Activated T-helper 17 cell treated with anti-CD3 and anti-CD28 coated beads, Interleukin-2, amount 50 U/mL, for 72 hours (primary cell): ENCODE data around the gene GMPR. TPM values are rescaled to one million over a fixed set of nuclear protein-coding genes. Genes with fewer than 3 reads are reported as not detected.
"Not testable (repeated sequence)": the region's sequence is repeated elsewhere in the genome, so short reads cannot be mapped to it uniquely, and the experiment has no call there.

Experiments used
- ATAC-seq: fragments of 150-1000 bp; cut with Tn5 transposase; replicated peaks from 2 replicates; pipeline ENCODE4 v1.10.0; 2021; ENCODE audit warnings: mild to moderate bottlenecking, moderate library complexity
- H3K27ac Mint-ChIP-seq: one replicate; pipeline ENCODE4 v1.8.0; 2022; ENCODE audit warnings: mixed read lengths
- H3K27me3 Mint-ChIP-seq: one replicate; pipeline ENCODE4 v1.8.0; 2022; ENCODE audit warnings: mixed read lengths
- H3K36me3 Mint-ChIP-seq: one replicate; pipeline ENCODE4 v1.8.0; 2022; ENCODE audit warnings: low read depth, mild to moderate bottlenecking, mixed read lengths
- H3K4me1 Mint-ChIP-seq: one replicate; pipeline ENCODE4 v1.8.0; 2022; ENCODE audit warnings: mixed read lengths
- H3K4me3 Mint-ChIP-seq: one replicate; pipeline ENCODE4 v1.8.0; 2022; ENCODE audit warnings: mild to moderate bottlenecking, mixed read lengths
- H3K9me3 Mint-ChIP-seq: one replicate; pipeline ENCODE4 v1.8.0; 2022; ENCODE audit warnings: mixed read lengths
- total RNA-seq, 2 donors: library from RNA; stranded (reverse); gene quantifications; one replicate each; pipeline ENCODE4 v1.2.3, GENCODE V29; 2022

The GMPR gene
- total RNA-seq, 2 donors from 2014 or later, result 0.30 TPM; not detected in 1

DNA sequence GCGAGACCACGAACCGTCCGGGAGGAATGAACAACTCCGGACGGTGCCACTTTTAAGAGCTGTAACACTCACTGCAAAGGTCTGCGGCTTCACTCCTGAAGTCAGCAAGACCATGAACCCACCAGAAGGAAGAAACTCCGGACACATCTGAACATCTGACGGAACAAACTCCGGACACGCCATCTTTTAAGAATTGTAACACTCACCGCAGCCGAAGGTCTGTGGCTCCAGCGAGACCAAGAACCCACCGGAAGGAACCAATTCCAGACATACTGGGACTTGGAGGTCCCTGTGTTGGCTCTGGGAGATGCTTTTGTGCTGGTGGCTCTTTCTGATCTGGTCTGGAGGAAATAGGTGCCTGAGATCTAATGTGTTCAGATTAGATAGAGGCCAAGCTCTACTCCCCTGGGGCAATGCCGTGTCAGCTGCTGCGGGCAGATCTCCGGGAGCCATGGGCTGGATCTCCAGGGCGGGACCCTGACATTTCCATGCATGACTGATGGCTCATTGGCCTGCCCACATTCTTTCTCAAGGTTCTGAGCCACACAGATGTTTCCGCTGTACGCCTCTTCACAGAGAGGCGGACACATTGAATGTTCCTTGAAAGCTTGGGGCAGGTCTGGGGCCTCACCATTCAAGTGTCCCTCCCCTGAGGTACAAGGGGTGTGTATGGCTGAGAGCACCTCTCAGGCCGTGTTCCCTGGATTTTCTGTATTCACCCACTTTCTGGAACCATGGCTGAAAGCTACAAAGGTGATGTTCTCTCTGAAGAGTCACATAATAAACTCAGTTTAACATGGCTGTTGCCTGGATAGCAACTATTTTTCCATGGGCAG lies 29.3 kb downstream of the GMPR start:
- no peaks in the 10 kb centered on the region for H3K9me3 Mint-ChIP-seq
- H3K4me3 Mint-ChIP-seq, result no peak overlapping the region
- no peaks in the 10 kb centered on the region for H3K4me1 Mint-ChIP-seq
- no peaks in the 10 kb centered on the region for H3K36me3 Mint-ChIP-seq
- H3K27ac Mint-ChIP-seq, result no peak overlapping the region
- peaks cover 11% of the 10 kb centered on the region for H3K27me3 Mint-ChIP-seq
- no peak for ATAC-seq

DNA sequence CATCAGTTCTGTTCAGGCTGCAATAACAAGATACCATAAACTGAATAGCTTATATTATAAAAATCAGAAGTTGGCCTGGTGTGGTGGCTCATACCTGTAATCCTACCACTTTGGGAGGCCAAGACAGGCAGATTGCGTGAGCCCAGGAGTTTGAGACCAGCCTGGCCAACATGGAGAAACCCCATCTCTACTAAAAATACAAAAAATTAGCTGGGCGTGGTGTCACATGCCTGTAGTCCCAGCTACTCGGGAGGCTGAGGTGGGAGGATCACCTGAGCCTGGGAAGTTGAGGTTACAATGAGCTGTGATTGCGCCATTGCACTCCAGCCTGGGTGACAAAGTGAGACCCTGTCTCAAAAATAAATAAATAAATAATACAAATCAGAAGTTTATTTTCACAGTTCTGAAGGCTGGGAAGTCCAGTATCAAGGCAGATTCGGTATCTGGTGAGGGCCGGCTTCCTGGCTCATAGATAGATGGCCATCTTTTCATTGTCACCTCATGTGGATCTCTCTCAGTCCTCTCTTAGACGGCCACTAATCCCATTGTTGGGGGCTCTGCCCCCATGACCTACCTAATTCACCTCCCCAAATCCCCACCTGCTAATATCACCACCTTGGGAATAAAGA lies 31.2 kb downstream of the GMPR start:
- H3K36me3 Mint-ChIP-seq, H3K4me1 Mint-ChIP-seq, H3K27ac Mint-ChIP-seq, H3K9me3 Mint-ChIP-seq, H3K4me3 Mint-ChIP-seq, H3K27me3 Mint-ChIP-seq, ATAC-seq: not testable (repeated sequence)

DNA sequence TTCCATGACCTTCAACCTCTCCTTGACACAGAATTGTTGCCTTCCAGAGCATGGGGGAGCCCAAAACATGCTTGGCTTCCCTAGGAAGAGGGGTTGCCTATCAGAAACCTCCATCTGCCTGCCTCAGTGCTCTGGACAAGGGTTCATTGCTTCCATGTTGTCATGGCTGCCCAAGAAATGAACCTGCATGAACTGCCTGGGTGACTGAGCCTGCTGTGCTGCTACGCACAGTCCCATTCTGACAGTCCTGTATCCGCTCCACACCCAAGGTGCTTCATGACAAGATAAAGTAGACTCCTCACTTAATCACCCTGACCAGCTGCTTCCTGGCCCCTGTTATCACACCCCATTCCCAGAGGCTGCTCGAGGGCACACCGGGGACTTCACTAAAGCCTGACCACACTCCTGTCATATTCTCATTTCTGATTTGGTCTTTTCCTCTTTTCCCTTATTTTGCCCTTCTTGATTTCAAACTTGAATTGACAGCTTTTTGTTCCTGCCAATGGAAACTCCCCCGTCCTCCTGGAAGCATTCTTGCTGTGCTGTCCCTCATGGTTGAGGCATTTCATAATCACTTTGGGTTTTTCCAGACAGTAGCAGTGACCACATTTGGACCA lies 31.9 kb downstream of the GMPR start:
- ATAC-seq, result no peak
- no peaks in the 10 kb centered on the region for H3K36me3 Mint-ChIP-seq
- no peaks in the 10 kb centered on the region for H3K9me3 Mint-ChIP-seq
- no peak overlapping the region for H3K4me3 Mint-ChIP-seq
- H3K27ac Mint-ChIP-seq, result no peak overlapping the region
- no peaks in the 10 kb centered on the region for H3K4me1 Mint-ChIP-seq
- H3K27me3 Mint-ChIP-seq, result peaks cover 3% of the 10 kb centered on the region

DNA sequence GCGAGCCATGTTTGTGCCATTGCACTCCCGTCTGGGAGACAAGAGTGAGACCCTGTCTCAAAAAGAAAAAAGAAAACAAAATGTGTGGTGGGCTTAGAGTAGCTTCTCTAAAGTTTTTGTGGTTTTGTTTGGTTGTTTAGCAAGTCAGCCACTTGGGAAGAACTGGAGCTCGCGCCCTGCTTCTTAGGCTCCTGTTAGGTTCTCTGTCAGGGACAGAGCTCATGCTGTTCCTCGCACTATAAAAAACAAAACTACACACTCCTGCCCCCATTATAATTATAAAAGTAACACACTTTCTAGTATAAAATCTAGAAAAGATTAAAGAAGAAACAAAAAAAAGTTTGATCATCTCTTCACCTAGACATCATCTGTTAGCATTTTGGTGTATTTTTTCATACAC lies 33.0 kb downstream of the GMPR start:
- no peak for ATAC-seq
- Mint-ChIP-seq H3K9me3 (no peaks in the 10 kb centered on the region), H3K4me1 (no peaks in the 10 kb centered on the region), H3K4me3 (no peak overlapping the region), H3K27ac (no peak overlapping the region), H3K36me3 (no peaks in the 10 kb centered on the region), H3K27me3 (peaks cover 3% of the 10 kb centered on the region)

DNA sequence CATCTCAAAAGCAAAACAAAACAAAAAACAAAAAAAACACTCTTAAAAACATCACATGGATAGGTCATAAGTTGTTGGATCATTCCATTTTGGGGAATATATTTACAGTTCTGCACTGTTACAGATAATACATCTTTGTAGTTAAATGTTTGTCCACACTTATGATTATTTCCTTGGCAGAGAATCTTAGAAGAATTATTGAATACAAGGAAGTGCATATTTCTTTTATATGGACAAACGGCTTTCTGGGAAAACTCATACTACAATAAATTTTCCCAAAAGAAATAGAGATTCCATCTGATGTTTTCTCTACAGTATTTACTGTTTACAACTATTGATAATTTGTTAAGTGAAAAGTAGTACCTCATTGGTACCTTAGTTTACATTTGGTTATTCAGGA lies 33.8 kb downstream of the GMPR start:
- H3K36me3 Mint-ChIP-seq, result no peaks in the 10 kb centered on the region
- no peak overlapping the region for H3K4me3 Mint-ChIP-seq
- no peaks in the 10 kb centered on the region for H3K9me3 Mint-ChIP-seq
- no peak for ATAC-seq
- peaks cover 3% of the 10 kb centered on the region for H3K27me3 Mint-ChIP-seq
- H3K27ac Mint-ChIP-seq, result no peak overlapping the region
- H3K4me1 Mint-ChIP-seq, result no peaks in the 10 kb centered on the region

DNA sequence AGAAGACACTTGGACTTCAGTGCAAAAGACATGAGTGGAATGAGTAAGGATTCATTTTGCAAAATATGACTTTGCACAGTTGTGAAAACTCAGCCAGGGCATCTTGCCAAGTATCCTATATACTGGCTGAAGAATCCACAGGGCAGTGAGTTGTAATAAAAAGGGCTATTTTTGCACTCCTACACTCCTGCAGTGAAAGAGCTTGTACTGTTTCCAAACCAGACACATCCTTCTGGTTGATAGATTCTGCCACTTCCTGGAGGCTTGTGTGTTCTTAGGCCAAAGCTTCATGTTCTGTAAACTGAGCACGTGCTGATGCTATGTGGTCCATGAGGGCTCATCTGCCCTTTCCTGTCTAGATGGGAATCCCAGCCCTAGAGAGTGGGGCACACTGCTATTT lies 34.9 kb downstream of the GMPR start:
- no peak overlapping the region for H3K4me3 Mint-ChIP-seq
- H3K36me3 Mint-ChIP-seq, result no peaks in the 10 kb centered on the region
- H3K27me3 Mint-ChIP-seq, result peaks cover 8% of the 10 kb centered on the region
- ATAC-seq, result no peak
- no peaks in the 10 kb centered on the region for H3K9me3 Mint-ChIP-seq
- H3K27ac Mint-ChIP-seq, result no peak overlapping the region
- H3K4me1 Mint-ChIP-seq, result peaks cover 10% of the 10 kb centered on the region

DNA sequence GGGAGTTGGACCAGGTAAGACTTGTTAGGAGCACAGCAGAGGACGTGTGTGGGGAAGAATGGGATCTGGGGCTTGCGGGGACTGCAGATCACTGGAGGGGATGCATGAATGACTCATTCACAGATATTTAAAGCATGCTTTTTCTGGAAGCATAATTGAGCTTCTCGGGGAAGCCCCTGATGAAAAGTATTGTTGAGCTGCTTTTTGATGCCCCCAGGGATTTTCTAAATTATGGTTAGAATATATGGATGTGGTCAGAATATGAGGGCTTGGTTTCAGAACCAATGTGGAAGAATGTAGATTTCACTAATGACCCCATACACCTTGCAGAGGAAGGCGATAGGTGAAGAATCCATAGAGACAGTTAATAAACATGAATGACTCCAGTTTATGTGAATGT lies 36.1 kb downstream of the GMPR start:
- Mint-ChIP-seq H3K4me1 (peaks cover 12% of the 10 kb centered on the region), H3K27me3 (peaks cover 8% of the 10 kb centered on the region), H3K9me3 (no peaks in the 10 kb centered on the region), H3K4me3 (no peak overlapping the region), H3K36me3 (no peaks in the 10 kb centered on the region), H3K27ac (no peak overlapping the region)
- no peak for ATAC-seq

DNA sequence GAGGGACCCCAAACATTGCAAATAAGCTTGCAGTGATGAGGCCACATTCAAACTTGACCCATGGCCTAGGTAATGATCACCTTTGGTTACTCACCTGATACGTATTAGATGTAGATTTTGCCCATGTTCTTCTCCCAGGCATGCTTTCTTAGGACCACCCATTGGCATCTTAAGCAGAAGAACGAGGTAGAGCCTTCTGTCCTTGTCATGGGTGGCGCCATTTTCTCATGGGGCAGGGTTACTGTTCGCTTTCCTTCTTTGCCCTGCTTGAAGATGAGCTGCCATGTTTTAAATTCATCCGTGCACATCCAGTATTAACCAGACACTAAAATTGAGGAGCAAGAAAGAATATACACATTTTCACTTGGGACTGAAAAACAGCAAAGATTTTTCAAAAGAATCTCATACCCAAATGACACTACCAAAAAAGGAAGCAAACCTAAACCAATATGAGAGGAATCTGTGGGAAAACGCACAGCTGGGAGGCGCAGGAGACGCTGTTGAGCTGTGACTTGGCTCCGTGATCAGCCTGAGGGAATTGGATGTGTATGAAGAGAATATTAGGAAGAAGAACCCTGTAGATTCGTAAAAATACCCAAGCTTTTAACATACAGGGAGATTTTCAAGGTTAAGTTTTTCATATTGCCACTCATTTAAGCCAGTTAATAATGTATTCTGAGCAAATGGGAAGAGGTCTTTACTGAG lies 36.6 kb downstream of the GMPR start:
- Mint-ChIP-seq H3K27me3 (peaks cover 8% of the 10 kb centered on the region), H3K9me3 (no peaks in the 10 kb centered on the region)

DNA sequence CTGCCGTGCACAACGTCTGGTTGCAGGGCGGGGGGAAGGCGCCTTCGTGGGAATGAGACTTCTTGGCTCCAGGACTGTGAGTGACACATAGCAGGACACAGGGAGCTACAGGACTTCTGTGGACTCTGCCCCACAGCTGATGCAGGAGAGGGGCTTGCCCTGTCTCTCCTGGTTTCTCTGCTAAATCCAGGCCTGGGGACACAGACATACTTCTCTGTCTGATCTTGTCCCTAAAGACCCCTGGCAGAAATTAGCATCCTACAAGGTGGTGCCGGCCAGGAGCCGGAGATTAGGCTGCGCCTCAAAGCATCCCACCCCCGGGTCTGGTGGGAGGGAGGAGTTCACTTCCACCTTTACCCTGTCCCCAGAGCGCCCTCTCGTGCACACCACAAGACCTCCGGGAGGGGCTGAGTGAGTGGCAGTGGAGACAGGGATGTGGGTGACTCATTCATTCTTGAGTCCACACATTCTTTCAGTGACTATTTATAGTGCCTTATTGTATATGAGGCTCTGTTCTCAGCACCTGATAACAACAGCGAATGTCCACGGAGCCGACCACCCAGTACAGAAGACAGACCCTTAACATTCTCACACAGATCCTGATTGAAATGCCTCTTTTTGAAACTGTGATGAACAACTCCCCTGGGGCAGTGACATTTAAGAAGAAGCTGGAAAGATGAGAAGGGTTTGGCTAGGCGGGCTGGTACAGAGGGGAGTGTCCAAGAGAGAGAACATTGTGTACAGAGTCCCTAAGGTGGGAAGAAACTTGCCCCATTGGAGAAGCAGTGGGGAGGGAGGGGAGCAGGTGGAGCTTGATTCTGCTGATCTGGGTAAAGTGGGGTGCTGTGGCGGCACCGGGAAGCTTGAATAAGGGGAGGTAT lies 39.0 kb downstream of the GMPR start:
- H3K9me3 Mint-ChIP-seq, result no peaks in the 10 kb centered on the region
- no peaks in the 10 kb centered on the region for H3K36me3 Mint-ChIP-seq

More for the DNA sequence above, 36.6 kb downstream of the GMPR start:
- Mint-ChIP-seq H3K36me3 (no peaks in the 10 kb centered on the region), H3K4me3 (no peak overlapping the region), H3K4me1 (peaks cover 12% of the 10 kb centered on the region), H3K27ac (no peak overlapping the region)
- no peak for ATAC-seq

DNA sequence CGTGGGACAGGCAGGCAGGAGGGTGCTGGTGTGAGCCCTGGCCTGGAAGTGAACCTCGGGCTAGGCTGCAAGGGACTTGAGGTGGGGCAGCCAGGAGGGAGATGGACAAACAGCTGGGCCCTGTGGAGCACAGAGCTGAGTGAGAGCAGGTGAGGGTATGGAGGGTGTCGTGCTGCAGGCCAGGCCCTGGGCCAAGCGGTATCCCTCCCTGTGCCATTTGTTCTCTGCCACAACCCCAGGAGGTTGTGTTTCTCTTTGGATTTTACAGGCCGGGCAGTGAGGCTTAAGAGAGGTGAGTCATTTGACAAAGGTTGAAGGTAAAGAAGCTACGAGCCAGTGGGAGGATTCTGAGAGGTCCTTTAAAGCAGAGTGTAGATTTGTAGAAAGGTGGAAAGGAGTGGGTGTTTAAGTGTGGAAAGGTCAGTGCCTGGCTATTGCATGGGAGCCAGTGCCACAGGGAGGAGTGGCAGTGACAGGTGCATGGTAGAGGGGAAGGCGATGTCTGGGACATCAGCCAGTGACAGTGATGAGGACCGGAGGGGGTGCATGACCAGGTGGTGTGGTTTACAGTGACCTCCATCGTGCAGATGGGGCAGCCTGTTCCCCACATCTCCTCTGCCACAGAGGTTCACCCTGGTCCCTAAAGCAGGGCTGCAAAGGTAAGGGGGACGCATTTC lies 39.8 kb downstream of the GMPR start:
- Mint-ChIP-seq H3K27me3 (peaks cover 5% of the 10 kb centered on the region), H3K4me3 (no peak overlapping the region), H3K36me3 (no peaks in the 10 kb centered on the region), H3K27ac (peak overlapping the region; percentile 25), H3K9me3 (no peaks in the 10 kb centered on the region), H3K4me1 (peaks cover 12% of the 10 kb centered on the region)
- ATAC-seq, result no peak

More for the DNA sequence above, 39.0 kb downstream of the GMPR start:
- H3K27me3 Mint-ChIP-seq, result peaks cover 5% of the 10 kb centered on the region
- peak; percentile 72 for ATAC-seq
- peaks cover 12% of the 10 kb centered on the region for H3K4me1 Mint-ChIP-seq
- peak overlapping the region; percentile 25 for H3K27ac Mint-ChIP-seq
- no peak overlapping the region for H3K4me3 Mint-ChIP-seq

DNA sequence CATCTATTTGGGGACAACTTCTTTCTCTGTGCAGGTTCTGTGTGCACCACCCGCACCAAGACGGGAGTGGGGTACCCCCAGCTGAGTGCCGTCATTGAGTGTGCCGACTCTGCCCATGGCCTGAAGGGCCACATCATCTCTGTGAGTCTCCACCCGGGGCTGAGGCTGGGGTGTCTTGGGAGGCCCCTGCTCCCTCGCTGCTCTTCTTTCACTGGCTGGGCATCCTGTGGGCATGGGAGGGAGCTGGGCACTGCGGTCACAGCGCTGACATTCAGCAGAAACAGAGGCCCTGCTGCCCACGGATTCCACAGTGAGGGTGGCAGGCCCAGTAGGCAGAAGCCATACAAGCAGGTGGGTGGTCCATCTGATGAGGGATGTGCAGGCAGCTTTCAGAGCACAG lies 40.4 kb downstream of the GMPR start:
- no peak for ATAC-seq
- Mint-ChIP-seq H3K36me3 (no peaks in the 10 kb centered on the region), H3K27me3 (peaks cover 5% of the 10 kb centered on the region), H3K4me3 (no peak overlapping the region), H3K27ac (no peak overlapping the region), H3K9me3 (no peaks in the 10 kb centered on the region), H3K4me1 (peaks cover 12% of the 10 kb centered on the region)

DNA sequence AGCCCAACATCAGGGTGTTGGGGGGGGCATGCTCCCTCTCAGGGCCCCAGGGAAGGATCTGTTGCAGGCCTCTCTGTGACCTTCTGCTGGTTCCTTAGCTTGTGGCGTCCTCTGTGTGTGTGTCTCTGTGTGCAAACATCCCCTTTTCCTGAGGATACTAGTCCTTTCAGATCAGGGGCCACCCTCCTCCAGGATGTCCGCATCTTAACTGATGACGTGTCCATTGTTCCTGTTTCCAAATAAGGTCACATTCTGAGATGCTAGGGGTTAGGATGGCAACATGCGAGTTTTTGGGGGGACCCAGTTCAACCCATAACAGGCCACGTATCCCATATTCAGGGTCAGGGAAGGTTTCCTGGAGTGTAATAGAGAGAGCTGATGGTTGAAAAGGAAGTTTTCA lies 40.9 kb downstream of the GMPR start:
- ATAC-seq, result no peak
- Mint-ChIP-seq H3K4me3 (no peak overlapping the region), H3K36me3 (no peaks in the 10 kb centered on the region), H3K9me3 (no peaks in the 10 kb centered on the region), H3K27me3 (peaks cover 5% of the 10 kb centered on the region), H3K4me1 (peaks cover 12% of the 10 kb centered on the region), H3K27ac (no peak overlapping the region)

DNA sequence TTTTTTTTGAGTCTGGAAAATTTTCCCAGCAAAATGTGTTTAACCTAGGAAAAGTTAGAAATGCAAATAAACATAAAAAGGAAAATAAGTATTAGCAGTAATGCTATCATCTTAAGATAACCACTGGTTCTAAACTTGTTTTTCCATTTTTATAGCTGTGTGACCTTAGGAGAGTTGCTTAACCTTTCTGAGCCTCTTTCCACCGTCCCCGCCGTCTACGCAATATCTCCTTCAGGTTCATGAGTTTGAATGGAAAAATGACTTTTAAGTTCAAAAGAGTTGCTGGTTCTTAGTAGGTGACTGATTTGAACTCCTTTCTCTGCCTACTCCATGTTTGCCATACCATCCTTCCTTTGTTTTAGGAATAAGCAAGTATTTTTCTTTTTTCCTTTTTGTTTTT lies 44.0 kb downstream of the GMPR start:
- H3K4me3 Mint-ChIP-seq, result no peak overlapping the region
- H3K27me3 Mint-ChIP-seq, result peaks cover 5% of the 10 kb centered on the region
- no peaks in the 10 kb centered on the region for H3K36me3 Mint-ChIP-seq
- no peak overlapping the region for H3K27ac Mint-ChIP-seq
- no peaks in the 10 kb centered on the region for H3K9me3 Mint-ChIP-seq
- H3K4me1 Mint-ChIP-seq, result peaks cover 11% of the 10 kb centered on the region
- ATAC-seq, result no peak
